HepG2 (cell line): ENCODE measurements around the gene KIF15. TPM values are rescaled to one million over a fixed set of nuclear protein-coding genes. Genes with fewer than 3 reads are reported as not detected.

Experiments
- GMEB1 ChIP-seq: sonication (generic); formaldehyde crosslinking; IDR thresholded peaks from 2 replicates; pipeline ENCODE4 v1.5.1; 2020; ENCODE audit warnings: missing genetic modification reagents, mild to moderate bottlenecking, borderline replicate concordance
- HOXA3 ChIP-seq: sonication (generic); formaldehyde crosslinking; IDR thresholded peaks from 2 replicates; pipeline ENCODE4 v1.5.0; 2020; ENCODE audit warnings: missing genetic modification reagents
- HOXA5 ChIP-seq: sonication (generic); formaldehyde crosslinking; IDR thresholded peaks from 2 replicates; pipeline ENCODE4 v1.4.0; 2020; ENCODE audit warnings: missing genetic modification reagents
- KDM1A ChIP-seq: IDR thresholded peaks from 2 replicates; pipeline ENCODE4 v1.6.1; 2016; ENCODE audit warnings: missing compliant biosample characterization
- MED13 ChIP-seq: sonication (generic); formaldehyde crosslinking; IDR thresholded peaks from 2 replicates; pipeline ENCODE4 v1.5.0; 2020; ENCODE audit warnings: missing genetic modification reagents
- MIER2 ChIP-seq: IDR thresholded peaks from 2 replicates; pipeline ENCODE4 v1.6.1; 2016; ENCODE audit warnings: missing biosample characterization, missing genetic modification reagents
- MLX ChIP-seq: IDR thresholded peaks from 2 replicates; pipeline ENCODE4 v1.6.1; 2016
- MXD1 ChIP-seq: sonication (generic); formaldehyde crosslinking; IDR thresholded peaks from 2 replicates; pipeline ENCODE4 v1.4.0; 2020; ENCODE audit warnings: mild to moderate bottlenecking, missing genetic modification reagents
- MYNN ChIP-seq: sonication (generic); formaldehyde crosslinking; IDR thresholded peaks from 2 replicates; pipeline ENCODE4 v1.4.0; 2020; ENCODE audit warnings: mild to moderate bottlenecking, low read depth, missing genetic modification reagents
- MZF1 ChIP-seq: sonication (generic); formaldehyde crosslinking; IDR thresholded peaks from 2 replicates; pipeline ENCODE4 v1.8.1; 2023; ENCODE audit warnings: mild to moderate bottlenecking, missing genetic modification reagents, borderline replicate concordance
- NBN ChIP-seq: fragments of 450-650 bp; conservative IDR thresholded peaks from 2 replicates; pipeline ENCODE4 v1.6.1; 2017
- POLR2A ChIP-seq, 2 experiments: IDR thresholded peaks; 2 replicates each; pipeline ENCODE4 v1.6.1; 2011; ENCODE audit warnings: low read depth in 2 of 2, low read length in 2 of 2, mild to moderate bottlenecking in 1 of 2, moderate library complexity in 1 of 2; ENCODE audit not compliant: insufficient read depth in 1 of 2
- SMC3 ChIP-seq: IDR thresholded peaks from 2 replicates; pipeline ENCODE4 v1.6.1; 2011; ENCODE audit warnings: low read length, improper control_type of control experiment
- SOX5 ChIP-seq: IDR thresholded peaks from 2 replicates; pipeline ENCODE4 v1.6.1; 2016; ENCODE audit warnings: borderline replicate concordance
- ZBTB26 ChIP-seq: IDR thresholded peaks from 2 replicates; pipeline ENCODE4 v1.6.1; 2016; ENCODE audit warnings: missing compliant biosample characterization, missing genetic modification reagents, borderline replicate concordance
- ZBTB37 ChIP-seq: sonication (generic); formaldehyde crosslinking; IDR thresholded peaks from 2 replicates; pipeline ENCODE4 v1.4.0; 2020; ENCODE audit warnings: mild to moderate bottlenecking, missing genetic modification reagents
- ZBTB43 ChIP-seq: sonication (generic); formaldehyde crosslinking; conservative IDR thresholded peaks from 2 replicates; pipeline ENCODE4 v1.4.0; 2020; ENCODE audit warnings: missing genetic modification reagents
- ZNF335 ChIP-seq: sonication (generic); formaldehyde crosslinking; IDR thresholded peaks from 2 replicates; pipeline ENCODE4 v1.4.0; 2020; ENCODE audit warnings: missing genetic modification reagents
- ZNF382 ChIP-seq: sonication (generic); formaldehyde crosslinking; IDR thresholded peaks from 2 replicates; pipeline ENCODE4 v1.5.0; 2020; ENCODE audit warnings: missing genetic modification reagents, mild to moderate bottlenecking, borderline replicate concordance
- ZNF577 ChIP-seq: sonication (generic); formaldehyde crosslinking; IDR thresholded peaks from 2 replicates; pipeline ENCODE4 v1.4.0; 2020; ENCODE audit warnings: mild to moderate bottlenecking, low read depth, missing genetic modification reagents, borderline replicate concordance
- ZNF740 ChIP-seq: sonication (generic); formaldehyde crosslinking; IDR thresholded peaks from 2 replicates; pipeline ENCODE4 v1.4.0; 2020; ENCODE audit warnings: missing genetic modification reagents
- ZNF883 ChIP-seq: sonication (generic); formaldehyde crosslinking; IDR thresholded peaks from 2 replicates; pipeline ENCODE4 v1.5.1; 2020; ENCODE audit warnings: mild to moderate bottlenecking, missing genetic modification reagents; ENCODE audit errors: not compliant biosample characterization
- polyA plus RNA-seq, 8 experiments: library from polyadenylated mRNA; depleted of rRNA in 3 of 8; stranded (reverse) in 7 of 8; unstranded in 1 of 8; fragments of >200 nt; fragmentation: Illumina TruSeq in 4 of 8; extraction: Trizol in 4 of 8; gene quantifications; 2 replicates each; pipeline versions ENCODE4 v1.2.1 to v1.2.3, GENCODE V29; 2011 to 2016; ENCODE audit warnings: low read depth in 4 of 8, missing spikeins in 1 of 8, mixed read lengths in 1 of 8; ENCODE audit not compliant: insufficient read depth in 1 of 8
- total RNA-seq, 5 experiments: library from RNA; depleted of rRNA; stranded (reverse); fragments of >200 nt; fragmentation: Illumina TruSeq; extraction: Trizol; gene quantifications; 2 replicates each; pipeline ENCODE4 v1.2.3, GENCODE V29; 2016; ENCODE audit warnings: low read depth in 1 of 5

Gene KIF15
- total and polyA plus RNA-seq, 2 of the 13 experiments (the other 11 are each of a cell fraction or from before 2014, with no cell fraction given) = 4.8 to 33.8 TPM

GRCh38 chr3:44761424-44762169 lies at the start of gene KIF15, which contains the start of gene KIAA1143 (continued):
- peak; percentile 55; the same call in 1 of the 2 replicates for TF ChIP-seq MED13 (CRISPR knock-in tag)
- TF ChIP-seq MLX = no peak
- no peak for TF ChIP-seq ZBTB37 (CRISPR knock-in tag)
- no peak for TF ChIP-seq KDM1A (CRISPR knock-in tag)
- TF ChIP-seq SMC3 = no peak
- no peak for TF ChIP-seq ZNF577
- TF ChIP-seq POLR2A (IDR thresholded peaks at IDR 0.05; ENCODE audit: insufficient read depth in 1 of 2, low read depth in 2 of 2, low read length in 2 of 2) = peak; percentile 73 to 86; a peak in 3 of 4 replicates
- no peak for TF ChIP-seq NBN
- TF ChIP-seq MYNN = no peak
- TF ChIP-seq HOXA3 (CRISPR knock-in tag) = peak; percentile 100
- no peak for TF ChIP-seq ZNF382 (CRISPR knock-in tag)
- no peak for TF ChIP-seq ZNF883 (CRISPR knock-in tag)
- peak; percentile 99 for TF ChIP-seq GMEB1 (CRISPR knock-in tag)
- TF ChIP-seq ZNF335 = peak; percentile 83; the same call in 1 of the 2 replicates
- no peak for TF ChIP-seq ZBTB26 (CRISPR knock-in tag)
- peak; percentile 39; the same call in 1 of the 2 replicates for TF ChIP-seq ZBTB43
- TF ChIP-seq MXD1 (CRISPR knock-in tag) = peak; percentile 54; the same call in 1 of the 2 replicates
- peak; percentile 84 for TF ChIP-seq HOXA5 (CRISPR knock-in tag)
- TF ChIP-seq MZF1 (CRISPR knock-in tag) = no peak
- peak; percentile 66; the same call in 1 of the 2 replicates for TF ChIP-seq MIER2
- 0 out of 2 replicates have a peak, but pooled peaks have one; percentile 42 for TF ChIP-seq ZNF740
- peak; percentile 19; the same call in 1 of the 2 replicates for TF ChIP-seq SOX5 (CRISPR knock-in tag)
